ENCODE measurements around the gene FBXL15. TPM values are rescaled to one million over a fixed set of nuclear protein-coding genes. Genes with fewer than 3 reads are reported as not detected.

The FBXL15 gene
- total and polyA plus RNA-seq, 2 donors (not counting 1 experiment from before 2014, with no cell fraction given) = 2.8 to 7.3 TPM

DNA sequence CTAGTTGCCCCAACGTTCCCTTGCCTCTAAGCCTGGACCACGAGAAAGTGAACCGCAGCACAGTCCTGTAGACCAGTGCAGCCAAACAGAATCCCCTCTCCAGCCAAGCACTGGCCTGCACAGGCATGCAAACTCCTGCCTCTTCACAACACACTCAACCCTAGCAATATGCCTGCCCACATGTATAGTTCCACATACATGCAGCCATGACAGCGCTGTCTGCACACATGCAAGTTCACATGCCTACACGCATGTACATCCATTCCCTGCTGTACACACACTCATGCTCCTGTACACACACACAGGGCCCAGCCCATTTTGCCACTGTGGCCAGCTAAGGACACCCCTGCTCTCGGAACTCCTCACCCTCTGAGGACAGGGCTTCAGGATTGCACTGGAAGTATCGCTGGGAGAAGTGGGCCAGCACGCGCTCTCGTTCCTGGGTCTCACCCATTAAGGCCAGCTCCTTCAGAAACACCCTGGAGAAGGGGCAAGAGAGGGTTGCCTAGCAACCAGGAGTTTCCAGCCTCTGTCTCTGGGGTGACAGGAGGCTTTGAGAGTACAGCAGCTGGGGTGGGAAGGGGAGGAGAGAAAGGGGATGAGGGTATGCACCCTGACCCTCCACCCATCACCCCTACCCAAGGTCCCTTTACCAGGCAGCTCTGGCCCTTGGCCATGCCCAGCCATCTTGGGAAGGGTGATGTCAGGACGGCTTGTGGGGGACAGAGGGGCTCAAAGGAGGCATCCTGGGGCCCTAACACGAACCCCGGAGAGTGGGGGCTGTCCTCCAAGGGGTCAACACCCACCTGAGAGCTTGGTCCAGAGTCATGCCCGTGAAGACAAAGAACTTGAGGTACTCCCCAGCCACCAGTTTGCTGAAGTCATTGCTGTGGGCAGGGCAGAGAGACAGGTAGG, 9.0 kb upstream of the FBXL15 start:
- DNase-seq (ENCODE audit: low read depth in 2 of 2) = no peak
- Histone ChIP-seq H3K9me3 (ENCODE audit: control insufficient read depth, insufficient read depth, low read depth, low read length) (no peaks in the 10 kb centered on the region), H3K9ac (ENCODE audit: insufficient read depth, low read length) (no peak overlapping the region), H3K27ac (ENCODE audit: insufficient read depth, low read length) (no peak overlapping the region), H3K36me3 (ENCODE audit: control insufficient read depth, insufficient read depth, low read length) (no peaks in the 10 kb centered on the region), H3K4me3 (replicated peaks in 1 of 4; ENCODE audit: control extremely low read depth in 1 of 4, insufficient read depth in 1 of 4, low read depth in 3 of 4, low read length in 4 of 4) (no peak overlapping the region), H2AFZ (ENCODE audit: low read length) (no peak overlapping the region), H3K27me3 (ENCODE audit: control insufficient read depth, insufficient read depth, low read length) (peaks cover 71% of the 10 kb centered on the region), H3K4me2 (ENCODE audit: extremely low read depth, insufficient read depth, low read length) (no peak overlapping the region), H3K4me1 (ENCODE audit: control insufficient read depth, extremely low read depth, insufficient read depth, low read length) (no peaks in the 10 kb centered on the region), H3K79me2 (ENCODE audit: control insufficient read depth, insufficient read depth, low read length) (no peaks in the 10 kb centered on the region), H4K20me1 (ENCODE audit: control insufficient read depth, extremely low read depth, insufficient read depth, low read length) (no peaks in the 10 kb centered on the region)
- peak; percentile 74 for TF ChIP-seq EZH2 (IDR thresholded peaks at IDR 0.05; ENCODE audit: low read length, missing control alignments)
- TF ChIP-seq, protein P1, sequence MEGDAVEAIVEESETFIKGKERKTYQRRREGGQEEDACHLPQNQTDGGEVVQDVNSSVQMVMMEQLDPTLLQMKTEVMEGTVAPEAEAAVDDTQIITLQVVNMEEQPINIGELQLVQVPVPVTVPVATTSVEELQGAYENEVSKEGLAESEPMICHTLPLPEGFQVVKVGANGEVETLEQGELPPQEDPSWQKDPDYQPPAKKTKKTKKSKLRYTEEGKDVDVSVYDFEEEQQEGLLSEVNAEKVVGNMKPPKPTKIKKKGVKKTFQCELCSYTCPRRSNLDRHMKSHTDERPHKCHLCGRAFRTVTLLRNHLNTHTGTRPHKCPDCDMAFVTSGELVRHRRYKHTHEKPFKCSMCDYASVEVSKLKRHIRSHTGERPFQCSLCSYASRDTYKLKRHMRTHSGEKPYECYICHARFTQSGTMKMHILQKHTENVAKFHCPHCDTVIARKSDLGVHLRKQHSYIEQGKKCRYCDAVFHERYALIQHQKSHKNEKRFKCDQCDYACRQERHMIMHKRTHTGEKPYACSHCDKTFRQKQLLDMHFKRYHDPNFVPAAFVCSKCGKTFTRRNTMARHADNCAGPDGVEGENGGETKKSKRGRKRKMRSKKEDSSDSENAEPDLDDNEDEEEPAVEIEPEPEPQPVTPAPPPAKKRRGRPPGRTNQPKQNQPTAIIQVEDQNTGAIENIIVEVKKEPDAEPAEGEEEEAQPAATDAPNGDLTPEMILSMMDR (conservative IDR thresholded peaks at IDR 0.05 in 1 of 2, IDR thresholded peaks at IDR 0.05 in 1 of 2; ENCODE audit: low read depth in 1 of 2, low read length in 2 of 2) = no peak

- no peak overlapping the region for H3K4me3 ChIP-seq (replicated peaks in 1 of 4; ENCODE audit: control extremely low read depth in 1 of 4, insufficient read depth in 1 of 4, low read depth in 3 of 4, low read length in 4 of 4)
- no peaks in the 10 kb centered on the region for H3K36me3 ChIP-seq (ENCODE audit: control insufficient read depth, insufficient read depth, low read length)
- H4K20me1 ChIP-seq (ENCODE audit: control insufficient read depth, extremely low read depth, insufficient read depth, low read length) = no peaks in the 10 kb centered on the region
- H3K4me2 ChIP-seq (ENCODE audit: extremely low read depth, insufficient read depth, low read length) = no peak overlapping the region
- no peak for DNase-seq (ENCODE audit: low read depth in 2 of 2)
- no peaks in the 10 kb centered on the region for H3K9me3 ChIP-seq (ENCODE audit: control insufficient read depth, insufficient read depth, low read depth, low read length)
- peak; percentile 8 for TF ChIP-seq EZH2 (IDR thresholded peaks at IDR 0.05; ENCODE audit: low read length, missing control alignments)
- TF ChIP-seq, protein P1 (conservative IDR thresholded peaks at IDR 0.05 in 1 of 2, IDR thresholded peaks at IDR 0.05 in 1 of 2; ENCODE audit: low read depth in 1 of 2, low read length in 2 of 2) = no peak
- H3K27ac ChIP-seq (ENCODE audit: insufficient read depth, low read length) = no peak overlapping the region
- no peaks in the 10 kb centered on the region for H3K79me2 ChIP-seq (ENCODE audit: control insufficient read depth, insufficient read depth, low read length)
- no peak overlapping the region for H3K9ac ChIP-seq (ENCODE audit: insufficient read depth, low read length)
- H3K4me1 ChIP-seq (ENCODE audit: control insufficient read depth, extremely low read depth, insufficient read depth, low read length) = no peaks in the 10 kb centered on the region
- peaks cover 71% of the 10 kb centered on the region for H3K27me3 ChIP-seq (ENCODE audit: control insufficient read depth, insufficient read depth, low read length)
- no peak overlapping the region for H2AFZ ChIP-seq (ENCODE audit: low read length)
These were observed 8.3 kb upstream of the FBXL15 start for GRCh38 chr10:102412293-102412692.

- no peaks in the 10 kb centered on the region for H3K36me3 ChIP-seq (ENCODE audit: control insufficient read depth, insufficient read depth, low read length)
- no peak for TF ChIP-seq EZH2 (IDR thresholded peaks at IDR 0.05; ENCODE audit: low read length, missing control alignments)
- TF ChIP-seq, protein P1 (conservative IDR thresholded peaks at IDR 0.05 in 1 of 2, IDR thresholded peaks at IDR 0.05 in 1 of 2; ENCODE audit: low read depth in 1 of 2, low read length in 2 of 2) = no peak
- no peak overlapping the region for H2AFZ ChIP-seq (ENCODE audit: low read length)
- DNase-seq (ENCODE audit: low read depth in 2 of 2) = no peak
- peaks cover 66% of the 10 kb centered on the region for H3K27me3 ChIP-seq (ENCODE audit: control insufficient read depth, insufficient read depth, low read length)
- no peak overlapping the region for H3K4me3 ChIP-seq (replicated peaks in 1 of 4; ENCODE audit: control extremely low read depth in 1 of 4, insufficient read depth in 1 of 4, low read depth in 3 of 4, low read length in 4 of 4)
- H3K4me1 ChIP-seq (ENCODE audit: control insufficient read depth, extremely low read depth, insufficient read depth, low read length) = no peaks in the 10 kb centered on the region
- H3K4me2 ChIP-seq (ENCODE audit: extremely low read depth, insufficient read depth, low read length) = no peak overlapping the region
- no peaks in the 10 kb centered on the region for H3K79me2 ChIP-seq (ENCODE audit: control insufficient read depth, insufficient read depth, low read length)
- no peak overlapping the region for H3K9ac ChIP-seq (ENCODE audit: insufficient read depth, low read length)
- no peak overlapping the region for H3K27ac ChIP-seq (ENCODE audit: insufficient read depth, low read length)
- no peaks in the 10 kb centered on the region for H4K20me1 ChIP-seq (ENCODE audit: control insufficient read depth, extremely low read depth, insufficient read depth, low read length)
- no peaks in the 10 kb centered on the region for H3K9me3 ChIP-seq (ENCODE audit: control insufficient read depth, insufficient read depth, low read depth, low read length)
These were observed 7.5 kb upstream of the FBXL15 start for GRCh38 chr10:102413053-102413705.
